Kidney (tissue), 14 donors: ENCODE data around the gene ST8SIA1. TPM values are rescaled to one million over a fixed set of nuclear protein-coding genes. Genes with fewer than 3 reads are reported as not detected.

Experiments
- DNase-seq, 5 donors: peaks; one replicate each; pipeline ENCODE4 v3.0.0-alpha.2; 2013 to 2020
- FAIRE-seq: peaks from 2 replicates; lab custom pipeline; 2012; peaks lifted over from hg19 to GRCh38; lab: Jason Lieb, UNC
- H3K27ac ChIP-seq, 2 donors: one replicate each; pipeline ENCODE4 v1.7.0; 2013; ENCODE audit warnings: low read depth in 2 of 2, low read length in 2 of 2, inconsistent platforms in 1 of 2
- H3K27me3 ChIP-seq: one replicate; pipeline ENCODE4 v1.7.1; 2013; ENCODE audit warnings: low read length, inconsistent platforms; ENCODE audit not compliant: control insufficient read depth, insufficient read depth
- H3K36me3 ChIP-seq, 3 donors: one replicate each; pipeline versions ENCODE4 v1.7.0 to v1.7.1; 2013; ENCODE audit warnings: low read length in 3 of 3, control low read depth in 1 of 3, inconsistent platforms in 1 of 3; ENCODE audit not compliant: insufficient read depth in 3 of 3, control insufficient read depth in 2 of 3
- H3K4me1 ChIP-seq, 3 donors: one replicate each; pipeline versions ENCODE4 v1.7.0 to v1.7.1; 2013; ENCODE audit warnings: low read length in 3 of 3, inconsistent platforms in 1 of 3, low read depth in 1 of 3; ENCODE audit not compliant: control insufficient read depth in 2 of 3, insufficient read depth in 2 of 3
- H3K4me3 ChIP-seq, 3 donors: one replicate each; pipeline versions ENCODE4 v1.7.0 to v1.8.1; 2013; ENCODE audit warnings: low read length in 3 of 3, control low read depth in 1 of 3, inconsistent platforms in 1 of 3
- H3K9ac ChIP-seq, 3 donors: one replicate each; pipeline versions ENCODE4 v1.7.0 to v1.7.1; 2013; ENCODE audit warnings: low read length in 3 of 3, control low read depth in 1 of 3, inconsistent platforms in 1 of 3
- H3K9me3 ChIP-seq, 3 donors: one replicate each; pipeline versions ENCODE4 v1.7.0 to v1.7.1; 2013; ENCODE audit warnings: low read length in 3 of 3, control low read depth in 1 of 3, inconsistent platforms in 1 of 3; ENCODE audit not compliant: control insufficient read depth in 2 of 3, insufficient read depth in 1 of 3
- intact Hi-C: fragments of 100-400 bp; cut with DNase I; formaldehyde crosslinking; loops from one replicate; pipeline ENCODE4 v1.11.1; 2022
- polyA plus RNA-seq: library from polyadenylated mRNA; stranded (reverse); fragments of 350-450 nt; fragmentation: Illumina TruSeq; extraction: RNeasy Lipid Tissue Mini Kit (QIAGEN cat#74804); gene quantifications from one replicate; pipeline ENCODE4 v1.2.3, GENCODE V29; 2014; ENCODE audit warnings: low read depth, low replicate concordance; ENCODE audit not compliant: insufficient read depth
- total RNA-seq: library from RNA; stranded (reverse); fragmentation: NEBNext Ultra II Directional; extraction: Animal tissue kit (Norgen Biotek cat#: 25700); gene quantifications from one replicate; pipeline ENCODE4 v1.2.1, GENCODE V29; 2021
- TF ChIP-seq, protein P1 (sequence below): IDR thresholded peaks from 3 replicates; pipeline ENCODE4 v1.5.1; 2012; ENCODE audit warnings: mild to moderate bottlenecking, moderate library complexity, borderline replicate concordance; ENCODE audit not compliant: insufficient read depth; ENCODE audit errors: extremely low read depth
- donor health status: control.
- donor health status: control.
- donor health status: control.
- donor health status: control.
- donor health status: control.
- donor health status: DM: yes; HTN: yes; CAD: no.
- donor health status: Normal renal cell carcinoma (clear cell type).

ST8SIA1 gene
- total and polyA plus RNA-seq, 2 donors from 2014 or later = 2.8 to 4.7 TPM

DNA sequence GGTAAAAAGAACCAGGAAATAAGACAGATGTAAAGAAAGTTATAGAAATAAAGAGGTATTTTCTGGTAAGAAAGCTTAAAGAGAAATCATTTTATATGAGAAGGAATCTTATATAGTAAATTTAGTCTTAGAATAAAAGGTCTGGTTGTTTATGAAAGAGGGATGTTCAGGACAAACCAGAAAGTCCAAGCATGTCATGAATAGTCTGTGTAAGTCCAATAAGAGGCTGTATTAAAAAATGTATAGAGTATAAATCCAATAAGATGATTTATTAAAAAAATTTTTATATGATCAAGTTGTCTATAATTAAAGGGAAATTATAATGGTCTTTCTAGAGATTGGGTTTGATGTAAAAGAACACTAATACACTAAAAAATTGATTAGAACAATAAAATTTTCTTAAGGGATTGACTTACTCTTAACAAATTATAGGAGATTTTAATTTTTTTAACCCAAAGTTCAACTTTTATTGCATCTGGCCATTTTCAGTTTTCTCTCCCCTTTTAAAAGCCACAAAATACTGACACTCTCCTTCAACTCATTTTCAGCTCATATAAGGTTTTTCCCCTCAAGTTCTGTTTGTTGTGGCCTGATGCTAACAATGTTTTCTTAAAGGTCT lies 35.1 kb downstream of the ST8SIA1 start:
- TF ChIP-seq, protein P1, sequence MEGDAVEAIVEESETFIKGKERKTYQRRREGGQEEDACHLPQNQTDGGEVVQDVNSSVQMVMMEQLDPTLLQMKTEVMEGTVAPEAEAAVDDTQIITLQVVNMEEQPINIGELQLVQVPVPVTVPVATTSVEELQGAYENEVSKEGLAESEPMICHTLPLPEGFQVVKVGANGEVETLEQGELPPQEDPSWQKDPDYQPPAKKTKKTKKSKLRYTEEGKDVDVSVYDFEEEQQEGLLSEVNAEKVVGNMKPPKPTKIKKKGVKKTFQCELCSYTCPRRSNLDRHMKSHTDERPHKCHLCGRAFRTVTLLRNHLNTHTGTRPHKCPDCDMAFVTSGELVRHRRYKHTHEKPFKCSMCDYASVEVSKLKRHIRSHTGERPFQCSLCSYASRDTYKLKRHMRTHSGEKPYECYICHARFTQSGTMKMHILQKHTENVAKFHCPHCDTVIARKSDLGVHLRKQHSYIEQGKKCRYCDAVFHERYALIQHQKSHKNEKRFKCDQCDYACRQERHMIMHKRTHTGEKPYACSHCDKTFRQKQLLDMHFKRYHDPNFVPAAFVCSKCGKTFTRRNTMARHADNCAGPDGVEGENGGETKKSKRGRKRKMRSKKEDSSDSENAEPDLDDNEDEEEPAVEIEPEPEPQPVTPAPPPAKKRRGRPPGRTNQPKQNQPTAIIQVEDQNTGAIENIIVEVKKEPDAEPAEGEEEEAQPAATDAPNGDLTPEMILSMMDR = no peak
- intact Hi-C loops = no loop called here
- Histone ChIP-seq H3K9ac (no peak overlapping the region), H3K36me3 (no peaks in the 10 kb centered on the region), H3K27me3 (no peaks in the 10 kb centered on the region), H3K9me3 (no peaks in the 10 kb centered on the region), H3K27ac (no peak overlapping the region), H3K4me1 (no peaks in the 10 kb centered on the region), H3K4me3 (no peak overlapping the region)
- FAIRE-seq (no peak), DNase-seq (no peak)

DNA sequence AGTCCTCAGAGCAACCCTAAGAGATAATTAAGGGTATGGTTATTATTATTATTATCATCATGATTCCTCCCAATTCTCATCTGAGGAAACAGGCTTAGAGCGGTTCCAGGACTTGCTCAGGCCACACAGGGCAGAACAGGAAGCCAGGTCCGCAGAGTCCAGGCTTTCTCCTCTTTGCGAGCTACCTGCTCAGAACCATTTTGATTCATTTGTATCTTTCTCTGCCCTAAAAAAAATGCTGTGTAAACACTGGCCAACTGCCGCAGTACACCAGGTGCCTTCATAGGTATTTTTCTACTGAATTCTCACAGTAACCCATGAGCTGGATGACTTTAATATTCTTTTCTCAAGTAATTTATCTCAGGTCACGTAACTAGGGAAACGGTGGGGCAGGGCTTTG lies 45.3 kb downstream of the ST8SIA1 start:
- no peaks in the 10 kb centered on the region for H3K9me3 ChIP-seq
- intact Hi-C loops = no loop called here
- FAIRE-seq (no peak), DNase-seq (no peak)
- no peak overlapping the region for H3K27ac ChIP-seq
- H3K4me1 ChIP-seq = no peaks in the 10 kb centered on the region
- H3K27me3 ChIP-seq = no peaks in the 10 kb centered on the region
- H3K9ac ChIP-seq = no peak overlapping the region
- TF ChIP-seq, protein P1 = no peak
- no peak overlapping the region for H3K4me3 ChIP-seq
- no peaks in the 10 kb centered on the region for H3K36me3 ChIP-seq

DNA sequence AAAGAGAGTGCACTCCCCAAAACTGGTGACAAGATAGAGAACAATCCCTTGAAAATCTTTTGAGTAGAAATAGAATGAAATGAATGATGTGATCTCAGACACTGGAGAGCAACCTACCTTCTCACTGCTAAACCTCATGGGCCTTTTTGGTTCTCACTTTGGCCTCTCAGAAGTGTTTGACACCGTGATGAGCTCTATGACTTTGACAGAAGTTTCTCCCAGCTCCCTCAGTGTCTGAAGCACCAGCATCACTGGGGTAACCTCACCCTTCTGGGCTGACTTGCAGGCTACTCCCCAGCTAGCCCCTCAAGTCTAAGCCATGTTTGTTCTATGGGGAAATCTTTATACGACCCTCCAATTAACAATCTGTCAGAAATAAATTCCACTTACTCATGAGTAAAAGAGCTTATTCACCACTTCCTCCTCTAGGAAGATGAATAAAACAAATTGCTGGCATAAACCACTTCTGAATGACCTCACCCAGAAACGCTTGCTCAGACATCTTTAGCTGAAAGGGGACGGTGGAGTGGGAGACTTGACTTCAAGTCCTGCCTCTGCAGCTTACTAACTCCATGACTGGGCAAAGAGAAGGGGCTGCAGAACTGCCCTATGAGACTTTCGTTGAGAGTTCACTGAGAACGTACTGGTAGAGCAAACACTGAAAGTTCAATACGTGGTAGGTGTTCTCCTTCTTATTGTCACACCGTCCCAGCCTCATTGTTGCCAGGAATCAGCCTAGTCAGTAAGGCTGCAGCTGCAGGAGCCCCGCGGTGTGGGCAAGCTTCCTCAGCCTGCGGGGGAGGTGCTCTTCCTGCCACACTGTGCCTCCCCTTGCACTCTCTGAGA lies 46.5 kb downstream of the ST8SIA1 start:
- no peak overlapping the region for H3K9ac ChIP-seq
- H3K4me3 ChIP-seq = no peak overlapping the region
- no peaks in the 10 kb centered on the region for H3K4me1 ChIP-seq
- DNase-seq = no peak
- FAIRE-seq = no peak
- no peaks in the 10 kb centered on the region for H3K9me3 ChIP-seq
- no peaks in the 10 kb centered on the region for H3K36me3 ChIP-seq
- H3K27ac ChIP-seq = no peak overlapping the region
- intact Hi-C loops = no loop called here
- TF ChIP-seq, protein P1 = no peak
- H3K27me3 ChIP-seq = no peaks in the 10 kb centered on the region
